Thyroid gland (tissue), 4 donors: Measurements from ENCODE around the gene PPP2R2C. TPM values are rescaled to one million over a fixed set of nuclear protein-coding genes. Genes with fewer than 3 reads are reported as not detected.

Experiments used
- DNase-seq, 2 donors: peaks; one replicate each; pipeline ENCODE4 v3.0.0-alpha.2; 2019
- H3K27ac ChIP-seq, 3 donors: fragments of 200-600 bp; sonication (generic); 1 replicate in 2 of 3; 2 replicates in 1 of 3; pipeline ENCODE4 v1.5.1; 2016 to 2019; ENCODE audit warnings: mild to moderate bottlenecking in 1 of 3, moderate library complexity in 1 of 3
- H3K27me3 ChIP-seq: fragments of 200-600 bp; sonication (generic); one replicate; pipeline ENCODE4 v1.5.1; 2019
- H3K36me3 ChIP-seq, 2 donors: fragments of 200-600 bp; sonication (generic); one replicate each; pipeline ENCODE4 v1.5.1; 2016 to 2019
- H3K4me1 ChIP-seq, 2 donors: fragments of 200-600 bp; sonication (generic); one replicate each; pipeline ENCODE4 v1.5.1; 2017 to 2019
- H3K4me3 ChIP-seq, 3 donors: fragments of 200-600 bp; sonication (generic); replicated peaks in 1 of 3; 1 replicate in 2 of 3; 2 replicates in 1 of 3; pipeline ENCODE4 v1.5.1; 2016; ENCODE audit warnings: mild to moderate bottlenecking in 1 of 3
- H3K9me3 ChIP-seq: fragments of 200-600 bp; sonication (generic); one replicate; pipeline ENCODE4 v1.5.1; 2017
- CTCF ChIP-seq, 6 experiments: fragments of 200-600 bp in 3 of 6; fragments of 450-650 bp in 3 of 6; sonication (generic) in 3 of 6; IDR thresholded peaks; one replicate each; pipeline ENCODE4 v1.5.1; 2016 to 2019; ENCODE audit warnings: antibody characterized with exemption in 6 of 6, mild to moderate bottlenecking in 2 of 6, inconsistent platforms in 1 of 6, moderate library complexity in 1 of 6
- POLR2A ChIP-seq, 2 donors: fragments of 450-650 bp; IDR thresholded peaks; one replicate each; pipeline ENCODE4 v1.6.1; 2017; ENCODE audit warnings: antibody characterized with exemption in 2 of 2, mild to moderate bottlenecking in 2 of 2, moderate library complexity in 1 of 2
- WGBS, 2 donors: methylation state at CpG; one replicate each; pipeline ENCODE4 v1.1.5; 2017; 5-methylcytosine and 5-hydroxymethylcytosine counted together
- intact Hi-C: fragments of 100-400 bp; cut with DNase I; formaldehyde crosslinking; loops from one replicate; pipeline ENCODE4 v1.15.1; 2023
- total RNA-seq, 4 donors: library from RNA; depleted of rRNA; stranded (reverse); fragments of >200 nt; gene quantifications; one replicate each; pipeline ENCODE4 v1.2.3, GENCODE V29; 2016

Gene PPP2R2C
- total RNA-seq, 4 donors from 2014 or later, result 0.15 to 1.5 (median 0.33) TPM; not detected in 1

- H3K27ac ChIP-seq, result no peak overlapping the region
- intact Hi-C loops, result no loop called here
- TF ChIP-seq CTCF (IDR thresholded peaks at IDR 0.05), result no peak
- TF ChIP-seq POLR2A (IDR thresholded peaks at IDR 0.05), result no peak
- H3K27me3 ChIP-seq, result no peaks in the 10 kb centered on the region
- H3K9me3 ChIP-seq, result no peaks in the 10 kb centered on the region
- DNase-seq, result no peak
- H3K36me3 ChIP-seq, result no peaks in the 10 kb centered on the region
- 80 to 88% methylated on average over 9 to 10 of the region's 11 CpGs for WGBS, 2 donors
- H3K4me3 ChIP-seq, result no peak overlapping the region
- H3K4me1 ChIP-seq, result no peaks in the 10 kb centered on the region
Observed at GRCh38 chr4:6394671-6395081, 77.7 kb downstream of the PPP2R2C start.

GRCh38 chr4:6393544-6394475 is 78.6 kb downstream of the PPP2R2C start:
- no peaks in the 10 kb centered on the region for H3K9me3 ChIP-seq
- intact Hi-C loops, result no loop called here
- DNase-seq, result no peak
- H3K4me3 ChIP-seq, result no peak overlapping the region
- H3K4me1 ChIP-seq, result no peaks in the 10 kb centered on the region
- no peak overlapping the region for H3K27ac ChIP-seq
- H3K27me3 ChIP-seq, result no peaks in the 10 kb centered on the region
- WGBS, 2 donors, result 73 to 79% methylated on average over 12 to 16 of the region's 16 CpGs
- H3K36me3 ChIP-seq, result no peaks in the 10 kb centered on the region
- TF ChIP-seq CTCF (IDR thresholded peaks at IDR 0.05) (no peak), POLR2A (IDR thresholded peaks at IDR 0.05) (no peak)

GRCh38 chr4:6393066-6393465 is 79.3 kb downstream of the PPP2R2C start:
- Histone ChIP-seq H3K4me1 (no peaks in the 10 kb centered on the region), H3K27ac (no peak overlapping the region), H3K27me3 (no peaks in the 10 kb centered on the region), H3K4me3 (no peak overlapping the region), H3K36me3 (no peaks in the 10 kb centered on the region), H3K9me3 (no peaks in the 10 kb centered on the region)
- TF ChIP-seq CTCF (IDR thresholded peaks at IDR 0.05), result no peak
- TF ChIP-seq POLR2A (IDR thresholded peaks at IDR 0.05), result no peak
- DNase-seq, result no peak
- 67 to 81% methylated on average over 6 of the region's 6 CpGs for WGBS, 2 donors
- intact Hi-C loops, result no loop called here

- no peak overlapping the region for H3K27ac ChIP-seq
- 80 to 82% methylated on average over 7 of the region's 7 CpGs for WGBS, 2 donors
- no peaks in the 10 kb centered on the region for H3K9me3 ChIP-seq
- H3K36me3 ChIP-seq, result no peaks in the 10 kb centered on the region
- intact Hi-C loops, result no loop called here
- TF ChIP-seq CTCF (IDR thresholded peaks at IDR 0.05) (no peak), POLR2A (IDR thresholded peaks at IDR 0.05) (no peak)
- no peaks in the 10 kb centered on the region for H3K4me1 ChIP-seq
- DNase-seq, result no peak
- no peak overlapping the region for H3K4me3 ChIP-seq
- no peaks in the 10 kb centered on the region for H3K27me3 ChIP-seq
Observed at GRCh38 chr4:6392407-6392806, 80.0 kb downstream of the PPP2R2C start.

- Histone ChIP-seq H3K4me3 (no peak overlapping the region), H3K4me1 (no peaks in the 10 kb centered on the region), H3K27me3 (no peaks in the 10 kb centered on the region), H3K36me3 (no peaks in the 10 kb centered on the region), H3K27ac (no peak overlapping the region), H3K9me3 (no peaks in the 10 kb centered on the region)
- WGBS, 2 donors, result 82 to 83% methylated on average over 9 of the region's 9 CpGs
- DNase-seq, result no peak
- intact Hi-C loops, result no loop called here
- TF ChIP-seq CTCF (IDR thresholded peaks at IDR 0.05) (no peak), POLR2A (IDR thresholded peaks at IDR 0.05) (no peak)
Observed at GRCh38 chr4:6391852-6392188, 80.6 kb downstream of the PPP2R2C start.
